OCI-LY3 (cell line): ENCODE measurements around the gene GATA2.

Experiments
- H2AFZ ChIP-seq: fragments of 200-600, 300-600 bp; shearing (Covaris generic); 2 replicates; pipeline ENCODE4 v1.6.0; 2014; ENCODE audit warnings: antibody characterized with exemption, low read depth, low read length
- H3K27ac ChIP-seq: fragments of 200-600, 300-600 bp; sonication (generic); 2 replicates; pipeline ENCODE4 v1.5.1; 2014; ENCODE audit warnings: mild to moderate bottlenecking, low read length, moderate library complexity, mixed read lengths
- H3K27me3 ChIP-seq: fragments of 200-600, 300-600 bp; sonication (generic); 2 replicates; pipeline ENCODE4 v1.6.1; 2014; ENCODE audit warnings: low read depth, low read length, mixed read lengths
- H3K36me3 ChIP-seq: fragments of 200-600, 300-600 bp; sonication (generic); replicated peaks from 2 replicates; pipeline ENCODE3; 2014; ENCODE audit warnings: low read depth, low read length, mixed read lengths
- H3K4me1 ChIP-seq: fragments of 300-600, 200-600 bp; sonication (generic); 2 replicates; pipeline ENCODE4 v1.6.1; 2014; ENCODE audit warnings: low read length, mixed read lengths
- H3K4me2 ChIP-seq: fragments of 200-600, 300-600 bp; sonication (generic); 2 replicates; pipeline ENCODE4 v1.6.1; 2014; ENCODE audit warnings: low read length, mixed read lengths
- H3K4me3 ChIP-seq: fragments of 300-600, 200-600 bp; sonication (generic); 2 replicates; pipeline ENCODE4 v1.5.1; 2014; ENCODE audit warnings: antibody characterized with exemption, mild to moderate bottlenecking, low read length, moderate library complexity
- H3K79me2 ChIP-seq: fragments of 300-600, 200-600 bp; shearing (Covaris generic); 2 replicates; pipeline ENCODE4 v1.6.1; 2014; ENCODE audit warnings: mild to moderate bottlenecking, low read length, mixed read lengths
- H3K9ac ChIP-seq: fragments of 300-600, 200-600 bp; shearing (Covaris generic); 2 replicates; pipeline ENCODE4 v1.6.0; 2014; ENCODE audit warnings: mild to moderate bottlenecking, low read length, moderate library complexity
- H3K9me3 ChIP-seq: fragments of 200-600, 300-600 bp; shearing (Covaris generic); 2 replicates; pipeline ENCODE4 v1.6.1; 2014; ENCODE audit warnings: low read length, mixed read lengths; ENCODE audit not compliant: insufficient read depth
- H4K20me1 ChIP-seq: fragments of 200-600, 300-600 bp; sonication (generic); 2 replicates; pipeline ENCODE4 v1.6.1; 2016; ENCODE audit warnings: low read length, mixed read lengths; ENCODE audit not compliant: insufficient read depth
- EZH2phosphoT487 ChIP-seq: fragments of 200-600 bp; shearing (Covaris generic); IDR thresholded peaks from 2 replicates; pipeline ENCODE4 v1.6.1; 2018; ENCODE audit warnings: antibody characterized with exemption, mixed run types, low read depth
- TF ChIP-seq, protein P1 (sequence below): fragments of 200-600, 300-600 bp; sonication (generic); IDR thresholded peaks from 2 replicates; pipeline ENCODE4 v1.5.1; 2014; ENCODE audit warnings: antibody characterized with exemption, low read length, low read depth

The GATA2 gene

GRCh38 chr3:128442949-128443348 lies 50.1 kb downstream of the GATA2 start:
- Histone ChIP-seq H3K4me3 (no peak overlapping the region), H3K4me1 (peaks cover 12% of the 10 kb centered on the region), H4K20me1 (no peaks in the 10 kb centered on the region), H2AFZ (no peak overlapping the region), H3K79me2 (no peaks in the 10 kb centered on the region), H3K9ac (no peak overlapping the region), H3K36me3 (no peaks in the 10 kb centered on the region), H3K27ac (no peak overlapping the region), H3K9me3 (no peaks in the 10 kb centered on the region), H3K27me3 (peaks cover 7% of the 10 kb centered on the region; the same call in 1 of the 2 replicates), H3K4me2 (no peak overlapping the region)
- no peak for TF ChIP-seq EZH2phosphoT487
- TF ChIP-seq, protein P1, sequence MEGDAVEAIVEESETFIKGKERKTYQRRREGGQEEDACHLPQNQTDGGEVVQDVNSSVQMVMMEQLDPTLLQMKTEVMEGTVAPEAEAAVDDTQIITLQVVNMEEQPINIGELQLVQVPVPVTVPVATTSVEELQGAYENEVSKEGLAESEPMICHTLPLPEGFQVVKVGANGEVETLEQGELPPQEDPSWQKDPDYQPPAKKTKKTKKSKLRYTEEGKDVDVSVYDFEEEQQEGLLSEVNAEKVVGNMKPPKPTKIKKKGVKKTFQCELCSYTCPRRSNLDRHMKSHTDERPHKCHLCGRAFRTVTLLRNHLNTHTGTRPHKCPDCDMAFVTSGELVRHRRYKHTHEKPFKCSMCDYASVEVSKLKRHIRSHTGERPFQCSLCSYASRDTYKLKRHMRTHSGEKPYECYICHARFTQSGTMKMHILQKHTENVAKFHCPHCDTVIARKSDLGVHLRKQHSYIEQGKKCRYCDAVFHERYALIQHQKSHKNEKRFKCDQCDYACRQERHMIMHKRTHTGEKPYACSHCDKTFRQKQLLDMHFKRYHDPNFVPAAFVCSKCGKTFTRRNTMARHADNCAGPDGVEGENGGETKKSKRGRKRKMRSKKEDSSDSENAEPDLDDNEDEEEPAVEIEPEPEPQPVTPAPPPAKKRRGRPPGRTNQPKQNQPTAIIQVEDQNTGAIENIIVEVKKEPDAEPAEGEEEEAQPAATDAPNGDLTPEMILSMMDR: no peak

GRCh38 chr3:128442070-128442469 lies 50.9 kb downstream of the GATA2 start:
- Histone ChIP-seq H3K36me3 (no peaks in the 10 kb centered on the region), H3K27me3 (peaks cover 7% of the 10 kb centered on the region; the same call in 1 of the 2 replicates), H4K20me1 (no peaks in the 10 kb centered on the region), H3K9me3 (no peaks in the 10 kb centered on the region), H3K79me2 (no peaks in the 10 kb centered on the region), H3K4me3 (no peak overlapping the region), H3K4me1 (peaks cover 3% of the 10 kb centered on the region), H3K4me2 (no peak overlapping the region), H3K27ac (no peak overlapping the region), H3K9ac (no peak overlapping the region), H2AFZ (no peak overlapping the region)
- TF ChIP-seq EZH2phosphoT487: no peak
- TF ChIP-seq, protein P1: no peak

DNA sequence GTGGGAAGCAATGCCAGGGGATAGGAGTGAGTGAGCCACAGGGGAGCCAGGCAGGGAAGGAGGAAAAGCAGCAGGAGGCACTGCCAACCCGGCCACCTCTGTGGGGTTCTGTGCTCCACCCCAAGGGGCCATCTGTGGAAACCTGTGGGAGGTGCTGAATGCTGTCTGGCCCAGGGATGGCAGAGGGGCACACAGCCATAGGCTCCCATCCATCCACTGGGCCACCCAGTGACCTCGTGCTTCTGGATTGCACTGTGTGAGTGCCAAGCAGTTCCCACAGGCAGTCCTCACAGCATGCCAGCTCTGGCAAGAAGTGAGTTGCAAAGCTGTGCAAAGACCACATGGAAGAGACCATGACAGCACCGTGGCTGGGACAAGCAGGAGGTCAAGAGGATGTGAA lies 53.8 kb downstream of the GATA2 start:
- Histone ChIP-seq H4K20me1 (no peaks in the 10 kb centered on the region), H3K4me2 (no peak overlapping the region), H3K36me3 (no peaks in the 10 kb centered on the region), H3K9me3 (no peaks in the 10 kb centered on the region), H3K27ac (no peak overlapping the region), H3K9ac (no peak overlapping the region), H3K4me3 (no peak overlapping the region), H2AFZ (no peak overlapping the region), H3K27me3 (peaks cover 7% of the 10 kb centered on the region; the same call in 1 of the 2 replicates), H3K79me2 (no peaks in the 10 kb centered on the region), H3K4me1 (no peaks in the 10 kb centered on the region)
- TF ChIP-seq, protein P1: no peak
- TF ChIP-seq EZH2phosphoT487: no peak

DNA sequence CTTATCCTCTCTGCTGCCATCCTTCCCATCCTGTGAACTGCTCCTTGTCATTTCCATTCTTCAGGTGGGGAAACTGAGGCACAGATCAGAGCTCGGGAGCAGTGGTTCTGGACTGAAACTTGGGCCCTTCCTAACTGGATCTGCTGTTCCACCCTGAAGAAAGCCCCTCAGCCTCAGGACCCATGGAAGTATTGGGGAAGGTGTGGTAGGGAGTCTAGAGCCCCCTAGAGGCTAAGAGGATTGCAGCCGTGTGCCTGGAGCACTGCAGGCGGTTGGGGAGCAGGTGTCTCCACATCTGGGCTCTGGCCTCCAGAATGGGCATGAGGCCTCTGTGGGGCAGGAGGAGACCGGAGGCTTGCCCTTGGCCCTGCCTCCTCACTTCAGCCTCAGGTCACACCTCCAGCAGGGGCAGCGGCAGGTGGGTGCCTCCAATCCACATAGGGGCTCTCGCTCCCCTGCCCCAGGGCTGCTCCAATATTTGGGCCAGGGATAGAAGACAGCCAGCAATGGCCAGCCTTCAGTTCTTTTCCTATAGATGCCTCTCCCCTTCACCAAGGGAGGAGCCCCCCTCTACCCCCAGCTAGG lies 54.4 kb downstream of the GATA2 start:
- H2AFZ ChIP-seq: no peak overlapping the region
- no peaks in the 10 kb centered on the region for H3K9me3 ChIP-seq
- peaks cover 7% of the 10 kb centered on the region; the same call in 1 of the 2 replicates for H3K27me3 ChIP-seq
- TF ChIP-seq, protein P1: peak; percentile 48
- TF ChIP-seq EZH2phosphoT487: no peak
- no peak overlapping the region for H3K4me3 ChIP-seq
- H3K27ac ChIP-seq: no peak overlapping the region
- no peaks in the 10 kb centered on the region for H4K20me1 ChIP-seq
- no peaks in the 10 kb centered on the region for H3K4me1 ChIP-seq
- H3K9ac ChIP-seq: no peak overlapping the region
- H3K4me2 ChIP-seq: no peak overlapping the region
- H3K79me2 ChIP-seq: no peaks in the 10 kb centered on the region
- H3K36me3 ChIP-seq: no peaks in the 10 kb centered on the region
